Transverse colon (tissue), 4 donors: ENCODE data around the gene SNN. TPM values are rescaled to one million over a fixed set of nuclear protein-coding genes. Genes with fewer than 3 reads are reported as not detected.
A peak's percentile ranks its signal among the peaks of the same experiment; 100 is the strongest.

Source experiments
- DNase-seq: peaks from one replicate; pipeline ENCODE4 v3.0.0-alpha.2; 2019
- H3K27ac ChIP-seq, 4 donors: fragments of 200-600 bp; sonication (generic); 2 replicates each; pipeline ENCODE4 v1.5.1; 2016 to 2018; ENCODE audit warnings: inconsistent platforms in 4 of 4
- H3K27me3 ChIP-seq: fragments of 200-600 bp; sonication (generic); 2 replicates; pipeline ENCODE4 v1.5.1; 2017; ENCODE audit warnings: inconsistent platforms
- H3K36me3 ChIP-seq, 4 donors: fragments of 200-600 bp; sonication (generic); 2 replicates each; pipeline ENCODE4 v1.5.1; 2017 to 2019; ENCODE audit warnings: inconsistent platforms in 4 of 4
- H3K4me1 ChIP-seq, 4 donors: fragments of 200-600 bp; sonication (generic); 2 replicates each; pipeline ENCODE4 v1.5.1; 2017 to 2020; ENCODE audit warnings: inconsistent platforms in 4 of 4
- H3K4me3 ChIP-seq, 4 donors: fragments of 200-600 bp; sonication (generic); 1 replicate in 1 of 4; 2 replicates in 3 of 4; pipeline versions ENCODE4 v1.5.1 to v1.6.1; 2017 to 2019; ENCODE audit warnings: inconsistent platforms in 4 of 4
- H3K9me3 ChIP-seq, 2 donors: fragments of 200-600 bp; sonication (generic); 2 replicates each; pipeline ENCODE4 v1.5.1; 2017 to 2019; ENCODE audit warnings: inconsistent platforms in 2 of 2
- CTCF ChIP-seq, 5 experiments: fragments of 200-600 bp in 3 of 5; fragments of 450-650 bp in 2 of 5; sonication (generic) in 3 of 5; IDR thresholded peaks; 1 replicate in 2 of 5; 2 replicates in 3 of 5; pipeline ENCODE4 v1.5.1; 2016 to 2017; ENCODE audit warnings: antibody characterized with exemption in 5 of 5, inconsistent platforms in 3 of 5, mild to moderate bottlenecking in 2 of 5, moderate library complexity in 1 of 5
- EP300 ChIP-seq: sonication (generic); formaldehyde crosslinking; IDR thresholded peaks from one replicate; pipeline ENCODE4 v1.6.1; 2017; ENCODE audit warnings: antibody characterized with exemption, low read depth
- POLR2A ChIP-seq: fragments of 450-650 bp; IDR thresholded peaks from one replicate; pipeline ENCODE4 v1.6.1; 2016; ENCODE audit warnings: antibody characterized with exemption, mild to moderate bottlenecking, moderate library complexity
- POLR2AphosphoS5 ChIP-seq, 3 donors: sonication (generic); formaldehyde crosslinking; IDR thresholded peaks; one replicate each; pipeline ENCODE4 v1.6.1; 2016; ENCODE audit warnings: antibody characterized with exemption in 3 of 3
- WGBS, 2 donors: methylation state at CpG; one replicate each; pipeline ENCODE4 v1.1.5; 2018; ENCODE audit warnings: low coverage in 1 of 2; 5-methylcytosine and 5-hydroxymethylcytosine counted together
- in situ Hi-C, 4 donors: fragments of 200-750 bp; cut with MboI; loops; one replicate each; pipeline versions ENCODE4 v1.15.0 to v1.15.1; 2017; ENCODE audit warnings: low sequenced_read_pairs in 3 of 4, low pct_ligation_motif_present in 1 of 4, low pct_unique_long_range_greater_than_20kb in 1 of 4
- intact Hi-C: fragments of 100-400 bp; cut with DNase I; formaldehyde crosslinking; loops from one replicate; pipeline ENCODE4 v1.15.1; 2023; ENCODE audit warnings: low total_unique reads
- total RNA-seq, 4 donors: library from RNA; depleted of rRNA; stranded (reverse); fragments of >200 nt; gene quantifications; one replicate each; pipeline ENCODE4 v1.1.0, GENCODE V29; 2016

SNN gene
- total RNA-seq, 4 donors from 2014 or later, result 4.9 to 12.3 (median 8.6) TPM

GRCh38 chr16:11705311-11706025 lies 37.2 kb downstream of the SNN start:
- TF ChIP-seq EP300 (no peak), POLR2AphosphoS5 (IDR thresholded peaks at IDR 0.05) (no peak), POLR2A (no peak), CTCF (IDR thresholded peaks at IDR 0.05) (no peak)
- H3K36me3 ChIP-seq, result peaks cover 0 to 8% (median 0%) of the 10 kb centered on the region in 4 donors
- peaks cover 0 to 3% (median 0%) of the 10 kb centered on the region in 4 donors for H3K4me1 ChIP-seq
- 81 to 88% methylated on average over 6 of the region's 6 CpGs for WGBS, 2 donors
- DNase-seq, result no peak
- no peak overlapping the region for H3K4me3 ChIP-seq
- in situ Hi-C loops, result loop anchor here in 2 of 4 donors (25.0 kb wide), 1 partner anchor 318 kb away; no protein-coding TSS in a partner anchor
- intact Hi-C loops, result no loop called here
- H3K27ac ChIP-seq, result no peak overlapping the region
- H3K27me3 ChIP-seq, result no peaks in the 10 kb centered on the region
- no peaks in the 10 kb centered on the region for H3K9me3 ChIP-seq

- peak; percentile 50 for DNase-seq
- H3K27me3 ChIP-seq, result no peaks in the 10 kb centered on the region
- no peak overlapping the region for H3K4me3 ChIP-seq
- TF ChIP-seq EP300 (no peak), CTCF (IDR thresholded peaks at IDR 0.05) (no peak), POLR2AphosphoS5 (IDR thresholded peaks at IDR 0.05) (no peak), POLR2A (no peak)
- in situ Hi-C loops, result loop anchor here in 2 of 4 donors (25.0 kb wide), 1 partner anchor 319 kb away; no protein-coding TSS in a partner anchor
- 96% methylated on average over 5 of the region's 5 CpGs; no CpG with 5 or more reads in 1 of the 2 donors for WGBS, 2 donors
- H3K36me3 ChIP-seq, result peaks cover 0 to 8% (median 0%) of the 10 kb centered on the region in 4 donors
- H3K27ac ChIP-seq, result peak overlapping the region in 1 of 4 donors; percentile 6
- intact Hi-C loops, result no loop called here
- no peaks in the 10 kb centered on the region for H3K4me1 ChIP-seq
- H3K9me3 ChIP-seq, result no peaks in the 10 kb centered on the region
Measured at GRCh38 chr16:11706180-11706742, 38.0 kb downstream of the SNN start.

GRCh38 chr16:11707679-11708197 lies 39.5 kb downstream of the SNN start:
- in situ Hi-C loops (loop anchor here in 2 of 4 donors (25.0 kb wide), 1 partner anchor 320 kb away; no protein-coding TSS in a partner anchor), intact Hi-C loops (no loop called here)
- Histone ChIP-seq H3K9me3 (no peaks in the 10 kb centered on the region), H3K36me3 (peaks cover 0 to 8% (median 0%) of the 10 kb centered on the region in 4 donors), H3K4me3 (no peak overlapping the region), H3K4me1 (no peaks in the 10 kb centered on the region), H3K27me3 (no peaks in the 10 kb centered on the region), H3K27ac (no peak overlapping the region)
- DNase-seq, result no peak
- TF ChIP-seq CTCF (IDR thresholded peaks at IDR 0.05) (no peak), EP300 (no peak), POLR2AphosphoS5 (IDR thresholded peaks at IDR 0.05) (no peak), POLR2A (no peak)
- WGBS, 2 donors, result 94 to 95% methylated on average over 4 of the region's 4 CpGs

- no peak overlapping the region for H3K4me3 ChIP-seq
- H3K27ac ChIP-seq, result no peak overlapping the region
- WGBS, 2 donors, result 94 to 100% methylated on average over 1 of the region's 1 CpG
- no peak for DNase-seq
- H3K4me1 ChIP-seq, result no peaks in the 10 kb centered on the region
- H3K27me3 ChIP-seq, result no peaks in the 10 kb centered on the region
- H3K36me3 ChIP-seq, result peaks cover 0 to 11% (median 0%) of the 10 kb centered on the region in 4 donors
- intact Hi-C loops, result no loop called here
- H3K9me3 ChIP-seq, result no peaks in the 10 kb centered on the region
- no peak for TF ChIP-seq POLR2A
- TF ChIP-seq POLR2AphosphoS5 (IDR thresholded peaks at IDR 0.05), result no peak
- no peak for TF ChIP-seq EP300
- no peak for TF ChIP-seq CTCF (IDR thresholded peaks at IDR 0.05)
- in situ Hi-C loops, result loop anchor here in 2 of 4 donors (25.0 kb wide), 1 partner anchor 321 kb away; no protein-coding TSS in a partner anchor
Measured at GRCh38 chr16:11708421-11708820, 40.2 kb downstream of the SNN start.
